Suprapubic skin (tissue), 4 donors: Measurements from ENCODE around the gene CPB2. TPM values are rescaled to one million over a fixed set of nuclear protein-coding genes. Genes with fewer than 3 reads are reported as not detected.

Experiments
- DNase-seq, 2 donors: peaks; one replicate each; pipeline ENCODE4 v3.0.0-alpha.2; 2019; ENCODE audit warnings: low spot score in 2 of 2
- H3K27ac ChIP-seq: fragments of 200-600 bp; sonication (generic); one replicate; pipeline ENCODE4 v1.5.1; 2019
- H3K27me3 ChIP-seq: fragments of 200-600 bp; sonication (generic); one replicate; pipeline ENCODE4 v1.5.1; 2019
- H3K36me3 ChIP-seq: fragments of 200-600 bp; sonication (generic); one replicate; pipeline ENCODE4 v1.5.1; 2019
- H3K4me1 ChIP-seq: fragments of 200-600 bp; sonication (generic); one replicate; pipeline ENCODE4 v1.5.1; 2019
- H3K4me3 ChIP-seq: fragments of 200-600 bp; sonication (generic); one replicate; pipeline ENCODE4 v1.5.1; 2019; ENCODE audit warnings: mild to moderate bottlenecking
- H3K9me3 ChIP-seq: fragments of 200-600 bp; sonication (generic); one replicate; pipeline ENCODE4 v1.5.1; 2019
- EP300 ChIP-seq: sonication (generic); formaldehyde crosslinking; IDR thresholded peaks from one replicate; pipeline ENCODE4 v1.6.1; 2017; ENCODE audit warnings: antibody characterized with exemption
- POLR2A ChIP-seq, 2 donors: fragments of 450-650 bp; IDR thresholded peaks; one replicate each; pipeline ENCODE4 v1.6.1; 2017; ENCODE audit warnings: antibody characterized with exemption in 2 of 2, mild to moderate bottlenecking in 2 of 2, moderate library complexity in 2 of 2
- POLR2AphosphoS5 ChIP-seq, 3 donors: sonication (generic); formaldehyde crosslinking; IDR thresholded peaks; one replicate each; pipeline ENCODE4 v1.6.1; 2017; ENCODE audit warnings: antibody characterized with exemption in 3 of 3
- WGBS: methylation state at CpG from one replicate; pipeline ENCODE4 v1.1.5; 2018; 5-methylcytosine and 5-hydroxymethylcytosine counted together
- total RNA-seq, 4 donors: library from RNA; depleted of rRNA; stranded (reverse); fragments of >200 nt; gene quantifications; one replicate each; pipeline ENCODE4 v1.1.0, GENCODE V29; 2016
- TF ChIP-seq, protein P1 (sequence below), 2 donors: fragments of 200-600 bp in 1 of 2; fragments of 450-650 bp in 1 of 2; sonication (generic) in 1 of 2; IDR thresholded peaks; one replicate each; pipeline ENCODE4 v1.5.1; 2016 to 2019; ENCODE audit warnings: antibody characterized with exemption in 2 of 2, mild to moderate bottlenecking in 1 of 2, moderate library complexity in 1 of 2

CPB2 gene
- total RNA-seq, 4 donors from 2014 or later = 0.38 to 1.1 TPM; not detected in 2

DNA sequence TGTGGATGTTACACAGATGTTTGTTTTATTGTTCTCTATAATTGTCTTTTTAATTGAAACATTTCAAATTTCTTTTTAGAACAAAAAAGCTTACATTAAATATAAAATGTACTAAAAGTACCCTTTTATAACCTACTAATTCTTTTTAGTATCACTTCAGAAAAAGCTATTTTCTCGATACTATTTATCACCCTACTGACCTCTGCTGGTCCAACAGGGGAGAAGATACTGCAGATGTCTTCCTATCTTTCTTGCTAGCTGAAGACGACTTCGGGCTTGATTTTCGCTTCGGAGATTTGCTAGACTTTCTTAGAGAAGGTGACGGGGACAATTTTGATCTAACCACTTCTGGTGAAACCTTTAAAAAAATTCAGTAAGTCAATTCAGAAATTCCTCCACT is 94.7 kb downstream of the CPB2 start:
- 83% methylated on average over 6 of the region's 6 CpGs for WGBS
- Histone ChIP-seq H3K4me3 (no peak overlapping the region), H3K9me3 (no peaks in the 10 kb centered on the region), H3K36me3 (peaks cover 52% of the 10 kb centered on the region), H3K27me3 (no peaks in the 10 kb centered on the region), H3K27ac (no peak overlapping the region), H3K4me1 (no peaks in the 10 kb centered on the region)
- no peak for DNase-seq
- TF ChIP-seq POLR2A (IDR thresholded peaks at IDR 0.05) (no peak), POLR2AphosphoS5 (IDR thresholded peaks at IDR 0.05) (no peak), EP300 (no peak)
- TF ChIP-seq, protein P1, sequence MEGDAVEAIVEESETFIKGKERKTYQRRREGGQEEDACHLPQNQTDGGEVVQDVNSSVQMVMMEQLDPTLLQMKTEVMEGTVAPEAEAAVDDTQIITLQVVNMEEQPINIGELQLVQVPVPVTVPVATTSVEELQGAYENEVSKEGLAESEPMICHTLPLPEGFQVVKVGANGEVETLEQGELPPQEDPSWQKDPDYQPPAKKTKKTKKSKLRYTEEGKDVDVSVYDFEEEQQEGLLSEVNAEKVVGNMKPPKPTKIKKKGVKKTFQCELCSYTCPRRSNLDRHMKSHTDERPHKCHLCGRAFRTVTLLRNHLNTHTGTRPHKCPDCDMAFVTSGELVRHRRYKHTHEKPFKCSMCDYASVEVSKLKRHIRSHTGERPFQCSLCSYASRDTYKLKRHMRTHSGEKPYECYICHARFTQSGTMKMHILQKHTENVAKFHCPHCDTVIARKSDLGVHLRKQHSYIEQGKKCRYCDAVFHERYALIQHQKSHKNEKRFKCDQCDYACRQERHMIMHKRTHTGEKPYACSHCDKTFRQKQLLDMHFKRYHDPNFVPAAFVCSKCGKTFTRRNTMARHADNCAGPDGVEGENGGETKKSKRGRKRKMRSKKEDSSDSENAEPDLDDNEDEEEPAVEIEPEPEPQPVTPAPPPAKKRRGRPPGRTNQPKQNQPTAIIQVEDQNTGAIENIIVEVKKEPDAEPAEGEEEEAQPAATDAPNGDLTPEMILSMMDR (IDR thresholded peaks at IDR 0.05) = no peak

DNA sequence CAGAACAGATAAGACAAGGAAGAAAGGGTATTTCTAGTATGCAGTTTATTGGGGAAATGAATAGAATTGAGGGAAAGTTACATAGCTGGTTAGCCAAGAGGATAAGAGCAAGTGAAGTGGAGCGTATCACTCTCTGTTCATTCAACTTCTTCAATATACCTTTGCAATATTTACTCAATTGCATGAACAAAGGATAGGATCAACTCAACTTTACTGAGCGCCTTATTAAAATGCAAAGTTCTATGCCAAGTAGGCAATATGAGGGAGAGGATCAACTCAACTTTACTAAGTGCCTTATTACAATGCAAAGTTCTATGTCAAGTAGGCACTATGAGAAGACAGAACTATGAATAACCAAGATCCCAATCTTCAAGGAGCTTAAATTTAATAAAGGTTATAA is 96.2 kb downstream of the CPB2 start:
- no peaks in the 10 kb centered on the region for H3K27me3 ChIP-seq
- no peaks in the 10 kb centered on the region for H3K4me1 ChIP-seq
- 99% methylated on average over 2 of the region's 2 CpGs for whole genome bisulfite sequencing
- no peak overlapping the region for H3K27ac ChIP-seq
- H3K9me3 ChIP-seq = no peaks in the 10 kb centered on the region
- TF ChIP-seq, protein P1 (IDR thresholded peaks at IDR 0.05) = no peak
- TF ChIP-seq POLR2AphosphoS5 (IDR thresholded peaks at IDR 0.05) (no peak), POLR2A (IDR thresholded peaks at IDR 0.05) (no peak), EP300 (no peak)
- H3K36me3 ChIP-seq = peaks cover 46% of the 10 kb centered on the region
- no peak for DNase-seq
- H3K4me3 ChIP-seq = no peak overlapping the region

DNA sequence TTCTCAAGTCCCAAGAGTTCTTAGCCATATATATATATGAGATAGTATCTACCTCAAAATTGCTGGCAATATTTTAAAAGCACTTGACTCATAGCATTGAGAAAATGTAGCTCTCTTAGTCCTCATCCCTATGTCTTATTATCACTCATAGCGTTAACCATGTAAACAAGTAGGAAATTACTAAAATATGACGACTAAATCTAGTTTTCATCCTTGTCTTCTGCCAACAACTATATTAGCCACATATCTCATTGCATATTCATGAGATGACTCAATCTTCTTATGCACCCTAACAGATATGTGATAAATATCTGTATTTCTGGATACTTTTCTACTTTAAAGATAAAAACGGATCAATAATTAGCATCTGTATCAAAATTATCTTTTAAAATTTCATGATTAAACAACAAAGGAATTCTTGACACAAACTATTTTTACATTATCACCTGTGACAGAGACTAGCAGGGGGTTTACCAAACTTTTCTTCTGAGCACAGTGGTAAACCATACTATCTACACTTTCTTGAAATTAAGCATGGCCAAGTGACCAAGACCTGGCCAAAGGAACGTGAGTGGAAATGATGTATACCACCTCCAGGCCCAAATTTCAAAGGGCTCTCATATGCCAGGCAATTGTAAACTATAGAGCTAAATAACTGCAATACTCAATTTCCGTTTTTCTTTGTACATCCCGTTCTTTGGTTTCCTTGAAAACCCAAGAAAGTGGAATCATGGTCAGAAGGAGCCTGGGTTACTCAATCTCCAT is 98.0 kb downstream of the CPB2 start:
- no peaks in the 10 kb centered on the region for H3K27me3 ChIP-seq
- no peak for DNase-seq
- H3K9me3 ChIP-seq = no peaks in the 10 kb centered on the region
- no peak overlapping the region for H3K27ac ChIP-seq
- no peak for TF ChIP-seq POLR2A (IDR thresholded peaks at IDR 0.05)
- no peak for TF ChIP-seq EP300
- no peak for TF ChIP-seq POLR2AphosphoS5 (IDR thresholded peaks at IDR 0.05)
- TF ChIP-seq, protein P1 (IDR thresholded peaks at IDR 0.05) = no peak
- WGBS = 70% methylated on average over 6 of the region's 6 CpGs
- H3K4me1 ChIP-seq = no peaks in the 10 kb centered on the region
- H3K36me3 ChIP-seq = peaks cover 51% of the 10 kb centered on the region
- no peak overlapping the region for H3K4me3 ChIP-seq

DNA sequence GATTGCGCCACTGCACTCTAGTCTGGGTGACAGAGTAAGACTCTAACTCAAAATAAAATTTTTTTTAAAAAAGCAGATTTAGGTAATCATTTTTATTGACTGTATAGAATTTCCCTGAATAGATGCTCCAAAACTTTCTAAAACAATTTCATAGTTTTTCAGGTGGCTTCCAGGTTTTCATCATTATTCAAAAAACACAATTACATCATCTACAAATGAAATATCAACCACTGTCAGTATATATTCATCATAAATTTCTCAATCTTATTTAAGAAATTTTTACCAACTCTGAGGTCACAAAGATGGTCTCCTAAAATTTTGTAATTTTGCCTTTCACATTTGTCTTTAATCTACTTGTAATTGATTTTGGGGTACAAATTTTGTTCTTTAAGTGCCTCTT is 100.3 kb downstream of the CPB2 start:
- Histone ChIP-seq H3K36me3 (peaks cover 54% of the 10 kb centered on the region), H3K27ac (no peak overlapping the region), H3K27me3 (no peaks in the 10 kb centered on the region), H3K4me1 (no peaks in the 10 kb centered on the region), H3K9me3 (no peaks in the 10 kb centered on the region), H3K4me3 (no peak overlapping the region)
- 95% methylated on average over 1 of the region's 1 CpG for WGBS
- DNase-seq = no peak
- TF ChIP-seq POLR2A (IDR thresholded peaks at IDR 0.05) (no peak), POLR2AphosphoS5 (IDR thresholded peaks at IDR 0.05) (no peak), EP300 (no peak)
- TF ChIP-seq, protein P1 (IDR thresholded peaks at IDR 0.05) = no peak

Other genes starting within 250 kb of the CPB2 start
- gene ZC3H13, start 52.3 kb downstream of the CPB2 start, total RNA-seq = 10 to 100 TPM; 18.8 to 40.6 (median 34.7) TPM
- gene LCP1, start 77.1 kb upstream of the CPB2 start, total RNA-seq = 10 to 100 TPM; 16.1 to 50.2 (median 27.4) TPM
- gene LRRC63, start 106.9 kb upstream of the CPB2 start, total RNA-seq = not detected